ENCODE data around the gene DLX5. TPM values are rescaled to one million over a fixed set of nuclear protein-coding genes. Genes with fewer than 3 reads are reported as not detected.

Gene DLX5
- total RNA-seq, 1 experiment from 2014 or later, result not detected

DNA sequence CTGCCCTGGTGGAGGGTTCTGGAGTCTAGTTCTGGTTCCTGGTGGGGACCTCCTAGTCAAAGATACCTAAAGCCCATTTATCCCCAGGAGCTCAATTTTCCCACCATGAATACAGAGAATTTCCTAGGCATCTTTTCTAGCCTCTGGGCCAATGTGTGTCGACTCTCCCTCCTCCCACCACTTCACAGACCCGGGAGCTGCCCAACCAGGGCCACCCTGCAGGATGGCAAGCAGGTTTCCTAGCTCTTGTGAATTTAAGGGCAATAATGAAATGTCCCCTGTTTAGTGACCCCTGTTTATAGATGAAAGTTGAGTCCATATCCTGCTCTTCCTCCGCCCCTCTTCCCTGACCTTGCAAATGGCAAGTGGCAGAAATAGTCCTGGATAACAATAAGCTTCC lies 9.4 kb downstream of the DLX5 start (continued):
- TF ChIP-seq CREB1 (CRISPR knock-in tag; IDR thresholded peaks at IDR 0.05) (no peak), JUN (CRISPR knock-in tag; IDR thresholded peaks at IDR 0.05) (no peak), PRRX2 (CRISPR knock-in tag; IDR thresholded peaks at IDR 0.05) (no peak), NFE2L1 (CRISPR knock-in tag; IDR thresholded peaks at IDR 0.05) (no peak), NR1H2 (CRISPR knock-in tag; IDR thresholded peaks at IDR 0.05) (no peak), KAT7 (CRISPR knock-in tag; IDR thresholded peaks at IDR 0.05; ENCODE audit: borderline replicate concordance) (no peak), ZNF396 (CRISPR knock-in tag; IDR thresholded peaks at IDR 0.05; ENCODE audit: borderline replicate concordance) (no peak)

- peaks cover 100% of the 10 kb centered on the region for H3K27me3 Mint-ChIP-seq (ENCODE audit: low read depth)
- H3K4me3 Mint-ChIP-seq, result no peak overlapping the region
- POLR2A ChIA-PET, result interaction anchor here (0.8 kb wide), 1 partner anchor 25 kb away, joined by 4 read pairs; no protein-coding TSS in a partner anchor
- DNase-seq (ENCODE audit: low spot score) (no peak), ATAC-seq (no peak)
- no peak overlapping the region for H3K27ac Mint-ChIP-seq
- CTCF ChIA-PET, result no interaction called here
- TF ChIP-seq ZNF281 (CRISPR knock-in tag; IDR thresholded peaks at IDR 0.05) (no peak), ARID4B (CRISPR knock-in tag; IDR thresholded peaks at IDR 0.05; ENCODE audit: borderline replicate concordance) (no peak), AR (CRISPR knock-in tag; IDR thresholded peaks at IDR 0.05) (no peak), ZBTB21 (CRISPR knock-in tag; IDR thresholded peaks at IDR 0.05; ENCODE audit: borderline replicate concordance) (no peak), RELA (CRISPR knock-in tag; IDR thresholded peaks at IDR 0.05; ENCODE audit: borderline replicate concordance) (no peak), MYBL2 (CRISPR knock-in tag; IDR thresholded peaks at IDR 0.05) (no peak), JAZF1 (CRISPR knock-in tag; IDR thresholded peaks at IDR 0.05) (no peak), MAX (CRISPR knock-in tag; IDR thresholded peaks at IDR 0.05) (no peak), TCF7 (CRISPR knock-in tag; IDR thresholded peaks at IDR 0.05; ENCODE audit: low read depth) (no peak)
- TF ChIP-seq, protein P1, sequence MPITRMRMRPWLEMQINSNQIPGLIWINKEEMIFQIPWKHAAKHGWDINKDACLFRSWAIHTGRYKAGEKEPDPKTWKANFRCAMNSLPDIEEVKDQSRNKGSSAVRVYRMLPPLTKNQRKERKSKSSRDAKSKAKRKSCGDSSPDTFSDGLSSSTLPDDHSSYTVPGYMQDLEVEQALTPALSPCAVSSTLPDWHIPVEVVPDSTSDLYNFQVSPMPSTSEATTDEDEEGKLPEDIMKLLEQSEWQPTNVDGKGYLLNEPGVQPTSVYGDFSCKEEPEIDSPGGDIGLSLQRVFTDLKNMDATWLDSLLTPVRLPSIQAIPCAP (CRISPR knock-in tag; IDR thresholded peaks at IDR 0.05), result no peak
- TF ChIP-seq, protein P2, sequence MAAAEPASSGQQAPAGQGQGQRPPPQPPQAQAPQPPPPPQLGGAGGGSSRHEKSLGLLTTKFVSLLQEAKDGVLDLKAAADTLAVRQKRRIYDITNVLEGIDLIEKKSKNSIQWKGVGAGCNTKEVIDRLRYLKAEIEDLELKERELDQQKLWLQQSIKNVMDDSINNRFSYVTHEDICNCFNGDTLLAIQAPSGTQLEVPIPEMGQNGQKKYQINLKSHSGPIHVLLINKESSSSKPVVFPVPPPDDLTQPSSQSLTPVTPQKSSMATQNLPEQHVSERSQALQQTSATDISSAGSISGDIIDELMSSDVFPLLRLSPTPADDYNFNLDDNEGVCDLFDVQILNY (CRISPR knock-in tag; IDR thresholded peaks at IDR 0.05), result no peak
- peaks cover 58% of the 10 kb centered on the region for H3K4me1 Mint-ChIP-seq
- H3K36me3 Mint-ChIP-seq, result no peaks in the 10 kb centered on the region
- H3K9me3 Mint-ChIP-seq, result no peaks in the 10 kb centered on the region
These were observed 10.4 kb downstream of the DLX5 start for GRCh38 chr7:97014145-97014750.
